ENCODE data around the gene ANKLE1.

The ANKLE1 gene

DNA sequence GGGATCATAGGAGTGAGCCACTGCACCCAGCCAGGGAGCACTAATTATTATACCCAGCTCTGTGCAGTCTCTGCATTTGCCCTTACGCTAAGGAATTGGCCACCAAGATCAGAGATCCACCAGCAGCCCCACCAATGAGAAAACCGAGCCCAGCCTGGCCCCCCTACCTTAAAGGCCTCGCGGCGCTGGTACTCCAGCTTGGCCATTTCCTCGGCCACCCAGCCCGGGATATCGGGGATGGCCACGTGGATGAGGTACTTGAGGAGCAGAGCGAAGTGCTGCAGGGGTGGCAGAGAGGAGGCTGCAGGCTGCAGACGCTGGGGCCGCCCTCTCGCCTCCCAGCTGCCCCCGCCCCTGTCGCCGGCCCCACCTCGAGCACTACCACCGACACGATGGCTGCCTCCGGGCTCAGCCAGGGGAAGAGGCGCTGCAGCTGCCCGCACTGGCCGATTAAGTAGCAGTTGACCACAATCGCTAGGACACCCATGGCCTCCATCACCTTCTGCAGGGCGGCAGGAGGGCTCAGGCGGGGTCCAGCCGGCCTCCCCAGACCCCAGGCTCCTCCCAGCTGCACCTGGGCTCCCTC lies 45.5 kb downstream of the ANKLE1 start:
- no peak for DNase-seq (ENCODE audit: low read depth in 2 of 2)

DNA sequence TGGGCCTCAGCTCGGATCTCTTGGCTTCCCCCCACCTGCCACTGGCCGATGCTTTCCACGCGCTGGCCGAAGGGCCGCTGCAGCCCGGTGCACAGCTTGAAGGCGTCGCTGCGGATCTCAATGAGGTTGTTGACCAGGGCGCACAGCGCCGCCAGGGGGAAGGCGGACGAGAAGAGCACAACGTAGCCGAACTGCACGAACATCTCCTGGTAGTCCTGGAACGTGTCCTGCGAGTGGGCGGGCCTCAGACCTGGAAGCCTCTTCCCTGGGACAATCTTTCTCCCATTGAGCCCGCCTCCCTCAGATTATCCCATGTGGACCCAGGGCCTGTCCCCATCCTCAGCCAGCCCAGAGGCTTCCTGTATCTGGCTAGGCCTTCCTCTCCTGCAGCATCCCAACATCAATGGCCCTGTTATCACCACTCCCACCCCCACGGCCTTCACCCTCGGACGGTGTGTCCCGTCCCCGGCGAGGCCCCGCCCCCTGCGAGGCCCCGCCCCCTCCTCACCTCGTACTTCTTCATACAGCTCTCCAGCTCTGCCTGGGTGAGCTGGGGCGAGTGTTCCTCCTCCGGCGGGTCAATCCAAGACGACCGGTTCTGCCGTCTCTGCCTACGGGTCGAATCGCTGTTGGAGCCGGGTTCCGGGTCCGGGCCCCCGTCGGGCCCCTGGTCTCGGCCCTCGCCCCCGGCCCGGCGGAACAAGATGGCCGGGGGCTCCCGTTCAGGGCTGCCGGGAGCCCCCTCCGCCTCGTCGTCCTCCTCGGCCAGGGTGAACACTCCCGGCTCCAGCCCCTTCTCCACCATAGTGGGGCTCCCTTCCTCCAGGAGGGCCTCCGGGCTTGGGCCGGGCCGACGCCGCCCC lies 46.2 kb downstream of the ANKLE1 start:
- no peak for DNase-seq (ENCODE audit: low read depth in 2 of 2)

DNA sequence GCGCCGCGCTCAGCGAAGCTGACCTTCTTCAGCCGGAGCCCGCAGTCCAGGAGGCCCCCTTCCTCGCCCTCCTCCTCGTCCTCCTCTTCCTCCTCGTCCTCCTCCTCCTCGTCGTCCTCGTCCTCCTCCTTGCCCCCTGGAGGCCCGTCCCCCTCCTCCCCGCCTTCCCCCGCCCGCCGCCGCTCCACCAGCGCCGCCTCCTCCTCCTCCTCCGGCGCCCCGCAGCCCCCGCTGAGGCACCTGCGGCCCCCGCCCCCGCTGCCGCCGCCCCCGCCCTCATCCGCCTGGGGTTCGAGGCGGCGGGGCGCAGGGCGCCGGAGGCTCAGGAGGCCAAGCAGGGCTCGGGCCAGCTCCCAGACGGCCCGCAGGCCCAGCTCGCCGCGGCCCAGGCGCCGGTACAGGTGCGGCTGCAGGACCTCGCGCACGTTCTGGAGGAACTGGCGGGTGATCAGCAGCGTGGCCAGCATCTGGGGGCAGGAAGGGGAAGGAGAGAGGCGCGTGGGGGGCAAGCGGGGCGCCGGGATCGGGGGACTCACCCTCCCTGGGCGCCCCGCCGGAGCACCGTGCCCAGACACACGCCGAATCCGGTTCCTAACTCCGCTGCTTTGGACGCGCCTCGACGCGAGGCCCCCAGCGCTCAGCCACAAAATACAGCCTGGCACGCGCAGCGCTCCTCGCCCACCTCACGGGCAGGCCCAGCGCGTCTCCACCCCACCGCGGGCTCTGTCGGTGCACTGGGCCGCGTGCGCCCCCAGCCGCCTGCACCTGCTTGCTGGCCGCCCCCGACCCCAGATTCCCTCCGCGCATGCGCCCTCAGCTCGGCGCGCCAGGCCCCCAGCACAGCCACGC lies 47.0 kb downstream of the ANKLE1 start:
- DNase-seq (ENCODE audit: low read depth in 2 of 2) = no peak

DNA sequence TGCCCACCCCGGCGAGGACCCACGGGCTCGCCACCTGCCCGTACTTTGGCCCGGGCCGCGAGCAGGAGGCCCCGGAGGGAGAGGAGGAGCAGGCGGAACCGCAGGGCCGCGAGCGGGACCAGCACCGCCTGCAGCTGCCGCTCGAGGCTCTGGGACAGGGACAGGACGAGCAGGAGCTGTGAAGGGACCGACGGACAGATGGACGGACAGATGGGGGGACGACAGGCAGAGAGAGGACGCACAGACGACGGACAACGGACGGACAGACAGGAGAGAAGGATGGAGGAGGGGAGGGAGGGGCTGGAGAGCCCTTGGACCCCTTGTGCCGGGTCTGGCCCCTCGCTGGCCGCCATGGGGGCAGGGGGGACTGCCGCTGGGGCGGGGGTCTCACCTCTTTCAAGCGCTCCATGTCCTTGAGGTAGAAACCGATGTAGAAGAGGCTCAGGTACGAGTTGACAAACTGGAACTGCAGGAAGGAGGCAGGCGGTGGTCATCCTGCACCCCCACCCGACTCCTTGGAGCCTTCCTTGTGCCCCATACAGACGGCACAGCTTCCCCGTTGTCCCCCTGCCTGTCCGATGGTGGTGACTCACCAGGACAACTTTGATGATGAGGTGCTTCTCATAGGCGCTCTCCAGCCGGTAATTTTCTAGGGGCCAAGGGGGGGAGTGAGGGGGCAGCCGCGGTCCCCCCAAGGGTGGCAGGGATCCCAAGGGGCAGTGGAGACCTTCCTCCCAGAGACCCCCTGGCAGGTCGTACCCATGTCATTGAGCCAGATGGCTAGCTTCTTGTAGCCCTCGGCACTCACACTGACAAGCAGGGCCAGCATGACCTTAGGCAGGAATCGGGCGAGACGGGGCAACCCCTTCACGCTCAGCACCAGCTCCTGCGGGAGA lies 47.9 kb downstream of the ANKLE1 start:
- no peak for DNase-seq (ENCODE audit: low read depth in 2 of 2)

DNA sequence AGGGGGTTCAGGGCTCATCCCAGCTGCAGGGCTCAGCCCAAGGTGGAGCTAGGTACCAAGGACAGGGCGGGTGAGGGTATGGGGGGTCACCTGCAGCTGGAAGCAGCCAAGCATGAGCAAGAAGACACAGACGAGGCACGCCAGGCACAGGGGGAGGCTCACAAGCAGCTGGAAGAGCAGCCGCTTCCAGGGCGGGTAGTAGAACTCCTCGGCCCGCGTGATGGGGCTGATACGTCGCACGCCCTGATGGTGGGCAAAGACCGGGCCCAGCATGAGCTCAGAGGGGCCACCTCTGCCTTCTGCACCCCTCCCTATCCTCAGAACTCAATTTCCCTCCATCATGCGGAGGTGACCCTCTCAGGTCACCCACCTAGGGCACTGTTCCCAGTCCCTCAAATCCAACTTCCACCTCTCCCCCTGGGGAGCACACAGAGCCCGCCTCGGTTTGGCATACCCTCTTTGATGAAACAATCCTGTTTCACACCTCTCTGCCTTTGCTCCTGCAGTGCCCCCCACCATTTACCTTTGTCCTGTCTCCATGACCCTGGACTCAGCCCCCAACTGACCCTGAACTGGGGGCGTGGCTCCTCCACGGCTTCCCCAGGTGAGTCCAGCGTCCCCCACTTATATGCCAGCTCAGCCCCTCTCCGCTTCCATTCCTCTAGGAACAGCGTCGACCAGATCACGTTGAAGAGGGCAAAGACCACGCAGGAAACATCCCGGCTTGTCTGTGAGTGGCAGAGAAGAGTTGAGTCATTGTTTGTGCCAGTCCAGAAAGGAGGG lies 48.8 kb downstream of the ANKLE1 start:
- DNase-seq (ENCODE audit: low read depth in 2 of 2) = no peak

DNA sequence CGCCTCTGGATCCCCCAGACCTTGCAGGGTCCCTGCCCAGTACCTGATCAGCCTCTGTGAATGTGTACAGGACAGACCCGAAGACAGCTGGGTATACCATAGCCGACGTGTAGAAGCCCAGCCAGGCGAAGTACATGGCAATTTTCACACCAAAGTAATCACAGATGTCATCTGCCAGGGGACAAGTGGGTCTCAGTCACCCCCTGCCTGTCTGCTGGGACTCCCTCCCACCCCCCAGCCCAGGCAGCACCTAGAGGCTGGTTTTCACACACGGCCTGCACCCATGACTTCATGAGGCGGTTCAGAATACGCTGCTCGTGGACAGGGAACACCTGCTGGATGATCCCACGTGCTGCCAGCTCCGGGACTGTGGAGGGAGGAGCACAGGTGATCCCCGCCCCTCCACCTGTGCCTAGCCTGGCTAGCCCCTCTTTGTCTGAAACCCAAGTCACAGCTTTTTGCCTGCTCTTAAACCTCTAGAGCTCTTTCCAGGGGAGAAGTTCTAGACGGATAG lies 49.4 kb downstream of the ANKLE1 start:
- DNase-seq (ENCODE audit: low read depth in 2 of 2) = no peak

DNA sequence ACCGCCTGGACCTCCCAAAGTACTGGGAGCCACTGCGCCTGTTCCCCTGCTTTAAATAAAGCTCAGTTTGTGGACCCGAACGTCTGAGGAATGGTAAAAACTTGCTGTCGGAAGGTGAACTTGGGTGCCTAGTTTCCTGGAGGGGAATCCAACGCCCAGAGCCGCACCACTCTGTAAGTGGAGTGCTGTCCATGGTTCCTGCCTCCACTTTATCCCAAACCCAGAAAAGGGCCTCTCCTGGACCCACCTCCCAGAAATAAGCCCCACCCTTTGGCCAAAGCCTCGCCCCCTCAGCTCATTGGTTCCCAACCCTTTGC lies 50.6 kb downstream of the ANKLE1 start:
- DNase-seq (ENCODE audit: low read depth in 2 of 2) = no peak

DNA sequence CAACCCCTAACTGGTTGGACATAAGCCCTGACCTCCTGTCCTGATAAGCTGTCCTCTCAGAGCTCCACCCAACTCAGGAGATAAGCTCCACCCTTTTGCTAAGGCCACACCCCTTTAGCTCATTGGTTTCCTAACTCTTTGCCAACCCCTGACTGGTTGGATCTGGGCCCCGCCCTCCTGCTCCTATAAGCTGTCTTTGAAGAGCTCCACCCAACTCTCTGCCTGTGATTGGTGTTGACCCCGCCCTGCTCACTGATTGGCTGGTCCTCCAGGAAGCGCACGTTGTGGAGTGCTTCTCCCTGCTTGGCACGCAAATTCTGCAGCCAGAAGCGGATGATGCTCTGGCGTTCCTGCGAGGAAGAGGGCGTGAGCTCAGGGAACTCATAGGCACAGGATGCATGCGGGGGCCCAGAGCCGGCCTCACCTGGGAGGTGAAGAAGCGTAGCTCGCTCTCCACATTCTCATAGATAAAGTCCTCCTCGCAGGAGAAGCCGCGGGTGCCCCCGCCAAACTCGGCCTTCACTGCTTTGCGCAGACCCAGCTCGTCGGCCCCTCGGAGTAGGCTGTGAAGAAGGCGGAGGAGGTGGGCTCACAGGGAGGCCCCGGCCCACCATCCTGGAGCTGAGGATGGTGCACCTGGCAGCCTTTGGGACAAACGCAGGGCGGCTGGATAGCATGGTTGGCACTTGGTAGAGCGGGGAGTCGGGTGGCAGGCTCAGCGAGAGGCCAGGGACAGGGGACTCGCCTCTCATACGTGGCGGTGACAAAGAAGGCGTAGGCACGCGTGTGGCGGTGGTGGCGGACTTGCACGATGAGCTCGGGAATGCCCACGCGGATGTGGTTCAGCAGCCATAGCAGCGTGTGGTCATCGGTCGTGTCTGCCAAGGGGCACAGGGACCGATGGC lies 51.2 kb downstream of the ANKLE1 start:
- DNase-seq (ENCODE audit: low read depth in 2 of 2) = peak; percentile 51 to 59

DNA sequence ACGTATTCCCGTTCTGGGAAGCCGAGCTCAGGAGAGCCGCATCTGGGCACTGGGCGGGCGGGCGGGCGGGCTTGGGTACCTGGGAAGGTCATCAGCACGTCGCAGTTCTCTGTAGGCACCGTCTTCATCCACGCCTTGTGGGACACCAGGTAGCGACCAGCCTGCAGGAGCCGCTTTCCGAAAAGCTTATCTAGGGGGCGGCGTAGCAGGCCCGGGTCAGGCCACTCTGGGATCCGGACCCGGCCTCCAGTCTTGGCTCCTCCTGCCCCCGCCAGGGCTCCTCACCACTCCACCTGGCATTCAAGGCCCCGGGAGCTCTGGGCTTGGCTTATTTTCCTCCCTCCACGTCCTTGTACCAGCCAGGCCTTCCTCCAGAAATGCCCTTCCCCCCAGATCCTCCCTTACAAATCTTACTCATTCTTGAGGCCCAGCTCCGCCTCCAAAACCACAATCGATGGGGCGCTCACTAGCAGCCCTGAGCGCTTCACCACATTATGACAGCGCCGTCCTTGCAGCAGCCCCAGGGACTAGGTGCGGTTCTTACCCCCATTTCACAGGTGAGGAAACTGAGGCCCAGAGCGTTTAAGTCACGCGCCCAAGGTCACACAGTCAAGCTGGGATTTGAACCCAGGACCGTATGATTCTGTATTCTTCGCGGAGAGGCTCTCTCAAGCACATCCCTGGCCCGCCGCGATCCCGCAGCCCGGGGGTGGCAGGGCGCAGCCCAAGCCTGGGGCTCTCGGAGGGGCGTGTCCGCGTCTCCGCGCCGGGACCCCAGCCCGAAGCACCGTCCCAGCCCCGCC lies 52.1 kb downstream of the ANKLE1 start:
- peak; percentile 59 to 76 for DNase-seq (ENCODE audit: low read depth in 2 of 2)

DNA sequence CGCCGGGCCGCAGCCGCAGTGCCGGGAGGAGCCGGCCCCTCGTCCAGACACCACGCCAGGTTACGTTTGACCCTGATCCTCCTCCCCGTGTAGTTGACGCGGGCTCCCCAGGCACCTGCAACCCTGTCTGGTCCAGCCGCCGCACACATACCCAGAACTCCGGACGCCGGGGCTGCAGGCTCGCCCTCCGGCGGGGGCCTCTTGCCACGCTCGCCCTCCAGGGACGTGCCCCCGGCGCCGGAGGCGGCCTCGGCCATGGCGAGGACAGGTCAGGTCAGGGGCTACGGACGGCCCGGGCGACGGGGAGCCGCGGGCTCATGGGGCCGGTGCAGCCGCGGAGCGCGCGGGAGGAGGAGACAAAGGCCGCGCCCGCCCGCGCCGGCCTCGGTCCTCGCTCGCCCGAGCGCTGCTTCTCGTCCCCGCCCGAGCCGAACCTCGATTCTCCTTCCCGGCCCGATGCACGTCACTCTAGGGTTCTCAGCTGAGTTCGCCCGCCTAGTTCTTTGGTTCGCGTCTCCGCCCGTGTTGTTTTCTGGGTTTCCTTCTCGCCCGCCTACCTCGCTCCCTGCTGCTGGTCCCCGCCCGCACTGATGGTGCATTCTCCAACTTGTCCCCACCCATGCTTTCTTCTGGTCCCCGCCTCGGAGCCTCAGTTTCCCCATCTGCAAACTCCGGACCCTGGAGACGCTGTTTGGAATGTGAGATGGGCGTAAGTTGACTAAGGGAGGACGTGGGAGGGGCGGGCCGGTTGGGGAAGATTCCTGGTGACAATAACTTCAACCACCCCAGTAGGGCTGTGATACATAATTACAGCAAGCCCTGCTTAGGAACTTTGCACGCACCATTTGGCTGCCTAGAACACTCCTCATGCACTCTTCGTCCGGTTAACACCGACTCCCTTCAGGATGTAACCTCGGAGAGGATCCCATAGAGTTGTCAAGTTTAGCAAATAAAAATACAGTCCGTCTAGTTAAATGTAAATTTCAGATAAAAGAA lies 53.0 kb downstream of the ANKLE1 start, which contains the start of gene ANO8:
ANO8 (minus strand) TSS at position 442 of the 996 bp plus-strand sequence; CDS start at position 257, 185 bp downstream.
- peak; percentile 93 to 96 for DNase-seq (ENCODE audit: low read depth in 2 of 2)

DNA sequence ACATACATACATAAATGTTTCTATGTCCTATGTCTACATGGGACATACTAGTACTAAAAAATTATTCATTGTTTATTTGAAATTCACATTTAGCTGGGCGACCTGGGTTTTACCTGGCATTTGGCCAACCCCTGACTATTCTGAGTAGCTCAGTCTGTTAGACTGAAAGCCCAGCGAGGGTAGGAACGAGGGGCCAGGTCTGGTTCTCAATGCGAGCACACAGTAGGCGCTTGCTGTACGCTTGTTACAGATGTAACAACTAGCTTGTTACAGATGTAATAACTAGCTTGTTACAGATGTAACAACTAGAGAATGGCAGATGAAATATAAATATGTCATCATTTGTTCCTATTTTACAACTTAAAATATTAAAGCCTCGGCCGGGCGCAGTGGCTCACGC lies 53.9 kb downstream of the ANKLE1 start:
- DNase-seq (ENCODE audit: low read depth in 2 of 2) = no peak
